Kidney tubule cell (primary cell): ENCODE data around the gene DAD1.
A peak's percentile ranks its signal among the peaks of the same experiment; 100 is the strongest.
"Not testable (repeated sequence)": the region's sequence is repeated elsewhere in the genome, so short reads cannot be mapped to it uniquely, and the experiment has no call there.

ENCODE experiments used
- DNase-seq: peaks from one replicate; pipeline ENCODE4 v3.0.0-alpha.2; 2018; ENCODE audit warnings: low spot score

The DAD1 gene

DNA sequence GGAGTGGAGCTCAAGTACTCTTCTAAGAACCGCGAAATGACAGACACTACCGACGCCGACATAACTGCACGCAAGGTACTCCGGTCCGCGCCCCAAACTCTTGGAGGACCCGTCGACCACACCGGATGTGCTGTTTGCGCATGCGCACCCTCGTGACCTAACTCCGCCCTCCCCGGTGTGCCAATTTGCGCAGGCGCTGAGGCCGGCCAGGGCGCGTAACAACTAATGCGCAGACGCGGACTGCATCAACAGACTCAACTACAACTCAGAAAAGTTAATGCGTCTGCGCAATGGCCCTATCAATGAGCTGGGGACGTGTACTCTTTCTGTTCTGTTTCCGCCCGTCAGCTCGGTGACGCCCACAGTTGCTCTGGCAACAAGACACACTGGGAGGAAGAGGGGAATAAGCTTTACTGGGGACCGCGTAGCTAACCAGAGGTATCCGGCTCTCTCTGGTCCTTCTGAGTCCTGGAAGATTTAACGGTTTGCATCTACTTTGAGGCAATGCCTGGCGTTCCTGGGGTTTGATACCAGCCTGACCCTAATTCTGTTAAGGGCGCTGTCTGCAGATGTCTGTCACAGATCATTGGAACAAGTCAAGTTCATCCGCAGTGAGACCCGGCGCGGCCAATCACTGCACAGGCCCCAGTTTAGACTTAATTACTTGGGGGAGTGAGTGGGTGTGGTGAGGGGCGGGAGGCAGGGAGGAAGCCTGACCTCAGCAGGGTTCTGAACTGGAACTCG is at the start of gene DAD1:
DAD1 (minus strand) TSS at position 129 of the 744 bp plus-strand sequence; CDS start at position 62, 67 bp downstream.
- DNase-seq, result peak; percentile 100

DNA sequence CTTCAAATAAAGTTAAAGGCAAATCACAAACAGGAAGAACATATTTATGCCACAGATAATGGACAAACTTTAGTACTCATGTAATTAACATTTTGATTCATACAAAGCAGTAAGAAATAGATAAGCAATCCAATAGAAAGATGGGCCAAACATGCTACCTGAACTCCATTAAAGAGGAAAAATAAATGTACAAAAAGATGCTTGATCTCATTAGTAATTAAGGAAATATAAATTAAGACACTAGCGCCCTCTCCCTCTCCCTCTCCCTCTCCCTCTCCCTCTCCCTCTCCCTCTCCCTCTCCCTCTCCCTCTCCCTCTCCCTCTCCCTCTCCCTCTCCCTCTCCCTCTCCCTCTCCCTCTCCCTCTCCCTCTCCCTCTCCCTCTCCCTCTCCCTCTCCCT is 47.0 kb upstream of the DAD1 start:
- not testable (repeated sequence) for DNase-seq

GRCh38 chr14:22634233-22634900 is 45.3 kb upstream of the DAD1 start:
- no peak for DNase-seq

DNA sequence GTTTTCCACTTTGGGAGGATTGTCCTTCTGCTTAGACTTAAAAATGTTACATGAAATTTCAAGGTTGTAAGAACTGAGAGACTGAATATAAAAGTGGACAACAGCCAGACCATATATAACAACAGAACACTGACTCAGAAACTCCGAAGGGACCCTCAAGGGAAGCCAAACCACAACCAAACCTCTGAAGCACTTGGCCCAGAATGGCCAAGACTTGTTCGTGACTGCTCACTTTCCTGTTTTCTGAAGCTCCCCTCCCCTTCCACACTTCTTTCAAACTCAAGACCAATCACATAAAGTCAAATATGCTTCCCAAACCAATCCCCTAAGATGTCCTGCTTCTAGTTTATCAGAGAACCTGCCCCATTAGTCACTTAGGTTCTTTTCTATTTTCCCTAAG is 41.5 kb upstream of the DAD1 start:
- DNase-seq, result no peak

DNA sequence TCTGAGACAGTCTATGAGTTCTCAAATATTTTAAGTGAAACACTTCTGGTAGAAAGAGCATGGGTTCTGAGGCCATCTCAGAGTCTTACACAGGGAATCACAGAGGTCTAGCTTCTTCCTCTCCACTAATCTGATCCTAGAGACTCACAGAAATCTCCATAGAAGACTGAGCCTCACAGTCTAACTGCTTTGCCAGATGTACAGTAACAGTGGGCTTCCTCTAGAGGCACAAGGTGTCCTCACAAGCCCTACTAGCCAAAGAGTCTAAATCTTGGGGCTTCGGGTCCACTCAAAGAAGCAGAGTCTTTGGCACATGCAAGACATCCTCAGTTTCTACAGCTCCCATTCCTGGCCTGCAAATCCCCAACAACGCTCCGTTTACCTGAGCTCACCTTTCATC is 41.0 kb upstream of the DAD1 start:
- DNase-seq, result no peak

DNA sequence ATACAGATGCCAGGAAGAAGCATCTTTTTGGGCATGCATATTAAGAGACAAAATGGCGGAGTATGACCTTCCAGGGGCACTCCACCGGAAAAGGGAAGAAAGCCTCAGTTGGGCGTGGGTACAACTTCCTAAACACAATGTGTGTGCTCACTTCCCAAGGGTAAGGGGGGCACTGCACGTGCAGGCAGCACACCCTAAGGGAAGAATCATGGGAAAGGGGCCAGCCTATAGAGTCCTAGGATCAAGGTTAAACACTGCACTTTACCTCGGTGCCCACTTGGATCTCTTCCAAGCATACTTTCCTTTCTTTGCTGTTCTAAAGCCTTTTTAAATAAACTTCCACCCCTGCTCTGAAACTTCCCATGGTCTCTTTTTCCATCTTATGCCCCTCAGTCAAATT is 40.3 kb upstream of the DAD1 start:
- no peak for DNase-seq

- no peak for DNase-seq
These were observed 38.7 kb upstream of the DAD1 start for GRCh38 chr14:22627506-22628263.

DNA sequence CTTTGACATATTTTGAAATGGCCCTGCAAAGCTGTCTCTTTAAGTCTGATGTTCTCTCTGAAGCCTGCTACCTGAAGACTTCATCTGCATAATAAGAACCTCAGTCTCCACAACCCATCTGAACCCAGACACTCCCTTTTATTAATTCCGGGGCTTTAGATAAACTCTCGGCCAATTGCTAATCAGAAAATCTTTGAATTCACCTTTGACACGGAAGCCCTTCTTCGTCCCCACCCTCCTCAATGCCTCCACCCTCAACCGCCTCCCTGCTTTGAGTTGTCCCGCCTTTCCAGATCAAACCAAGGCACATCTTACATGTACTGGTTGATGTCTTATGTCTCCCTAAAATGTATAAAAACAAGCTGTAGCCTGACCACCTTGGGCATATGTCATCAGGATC is 37.6 kb upstream of the DAD1 start:
- DNase-seq, result no peak

DNA sequence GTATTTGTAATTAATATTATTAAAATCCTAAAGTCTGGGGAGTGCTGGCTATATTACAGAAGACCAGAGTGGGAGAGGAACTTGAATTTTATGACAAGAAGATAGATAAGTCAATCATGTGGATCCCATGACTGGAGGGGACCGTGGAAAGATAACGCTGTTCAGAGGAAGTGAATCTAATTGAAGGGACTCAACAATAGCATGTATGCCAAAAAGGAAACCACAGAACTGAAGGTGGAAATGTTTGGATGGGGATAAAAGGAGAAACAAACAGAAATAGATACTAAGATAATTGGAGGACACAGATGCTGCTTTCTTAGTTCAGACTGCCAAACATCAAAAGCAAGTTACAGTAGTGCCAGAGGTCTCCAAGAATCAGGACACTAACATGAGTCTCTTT is 34.0 kb upstream of the DAD1 start:
- DNase-seq, result no peak

GRCh38 chr14:22622255-22622654 is 33.2 kb upstream of the DAD1 start:
- no peak for DNase-seq

GRCh38 chr14:22615765-22616164 is 26.7 kb upstream of the DAD1 start:
- not testable (repeated sequence) for DNase-seq

- DNase-seq, result peak; percentile 99
These were observed 25.3 kb upstream of the DAD1 start for GRCh38 chr14:22614240-22614799.

GRCh38 chr14:22613736-22614239 is 24.8 kb upstream of the DAD1 start:
- no peak for DNase-seq

DNA sequence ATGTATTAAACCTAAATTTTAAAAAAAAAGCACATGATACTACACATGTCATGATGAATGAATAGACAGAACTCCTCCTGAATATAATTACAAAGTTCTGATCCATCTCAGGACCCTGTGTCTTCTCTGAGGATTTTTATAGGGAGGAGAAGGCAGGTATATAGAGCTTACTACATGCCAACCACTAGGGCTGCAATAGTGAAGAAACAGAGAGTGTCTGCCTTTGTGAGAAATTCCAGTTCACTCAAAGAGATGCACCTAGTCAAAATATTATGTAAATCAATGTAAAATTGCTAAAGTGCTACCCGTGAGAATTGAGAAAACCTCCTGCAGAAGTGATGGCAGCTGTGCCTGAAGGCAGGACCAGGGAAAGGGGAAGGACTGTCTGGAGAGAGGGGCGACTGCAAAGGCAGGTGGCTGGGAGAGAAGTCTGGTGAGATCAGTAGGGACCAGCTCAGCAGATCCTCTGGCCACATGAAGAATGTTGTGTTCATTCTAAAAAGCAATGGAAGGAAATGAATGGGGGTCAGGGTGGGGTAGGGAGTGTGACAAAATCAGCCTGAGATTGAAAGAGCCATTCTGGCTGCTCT is 24.2 kb upstream of the DAD1 start:
- no peak for DNase-seq

GRCh38 chr14:22610931-22611330 is 21.9 kb upstream of the DAD1 start:
- no peak for DNase-seq

DNA sequence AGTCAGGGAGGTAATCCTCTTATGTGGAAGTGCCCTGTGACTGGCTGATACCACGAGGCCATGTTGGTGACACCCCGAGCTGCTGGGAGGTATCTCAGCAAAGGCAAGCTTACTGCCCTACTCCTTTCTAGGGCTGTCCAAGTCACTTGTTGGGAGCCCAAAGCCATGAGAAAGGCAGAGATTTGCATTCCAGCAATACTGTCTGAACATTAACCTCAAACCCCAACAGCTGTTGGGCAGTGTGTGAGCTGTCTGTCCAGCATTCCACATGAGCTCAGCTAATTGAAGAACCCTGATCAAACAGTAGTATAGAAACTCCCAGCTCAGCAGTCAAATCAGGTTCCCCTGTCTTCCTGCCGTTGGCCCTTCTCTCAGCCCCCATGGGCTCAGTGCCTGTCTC is 18.3 kb upstream of the DAD1 start:
- peak; percentile 49 for DNase-seq

DNA sequence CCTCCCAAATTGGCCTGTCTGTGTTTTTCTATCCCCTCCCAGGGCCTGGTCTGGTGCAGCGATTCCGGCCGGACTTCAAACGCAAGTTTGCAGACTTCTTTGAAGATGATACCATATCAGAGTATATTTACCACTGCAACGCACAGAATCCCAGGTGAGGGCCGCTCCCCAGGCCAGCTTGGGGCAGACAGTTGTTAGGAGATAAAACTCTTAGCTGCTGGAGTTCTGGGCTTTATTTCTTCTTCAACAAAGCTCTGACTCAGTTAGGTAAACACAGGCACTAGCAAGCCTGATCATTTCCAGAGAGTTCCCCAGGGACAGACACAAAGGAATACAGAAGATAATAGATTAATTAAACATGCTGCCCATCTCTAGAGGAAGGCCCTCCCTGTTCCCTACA is 17.4 kb upstream of the DAD1 start:
- no peak for DNase-seq

- DNase-seq, result peak; percentile 69
These were observed 13.8 kb upstream of the DAD1 start for GRCh38 chr14:22602862-22603261.

DNA sequence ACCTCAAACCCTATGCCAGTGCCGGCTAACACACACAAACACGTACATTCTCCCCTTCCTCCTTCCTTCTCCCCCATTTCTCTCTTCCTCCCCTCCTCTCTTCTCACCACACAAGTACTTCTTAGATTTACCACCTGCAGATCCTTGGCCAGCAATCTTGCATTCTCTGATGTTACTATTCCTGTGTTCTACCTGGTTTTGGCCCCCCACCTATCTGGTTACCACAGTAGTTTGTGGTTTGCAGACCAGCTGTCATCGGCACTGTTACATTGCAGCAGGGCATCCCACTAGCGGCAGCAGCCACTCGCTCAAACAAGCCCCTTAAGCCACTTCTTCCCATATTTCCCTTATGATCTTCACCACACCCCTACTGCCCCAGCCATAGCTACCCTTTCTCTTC is 13.0 kb upstream of the DAD1 start:
- DNase-seq, result no peak

DNA sequence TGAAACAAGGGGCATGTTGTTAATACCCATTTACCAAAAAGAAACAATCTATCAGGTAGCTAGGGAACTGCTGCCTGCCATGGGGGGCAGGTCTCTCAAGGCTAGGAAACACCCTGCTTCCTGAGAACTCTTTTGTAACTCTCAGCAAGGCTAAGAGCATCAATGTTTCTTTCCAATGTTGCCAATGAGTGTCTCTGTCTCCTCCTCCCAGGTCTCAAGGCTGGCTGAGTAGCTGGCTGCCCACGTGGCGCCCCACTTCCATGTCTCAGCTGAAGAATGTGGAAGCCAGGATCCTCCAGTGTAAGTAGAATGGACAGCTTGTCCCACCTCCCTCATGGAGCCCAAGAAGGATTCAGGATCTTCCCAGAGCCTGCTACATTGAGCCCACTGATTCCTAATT is 12.4 kb upstream of the DAD1 start:
- DNase-seq, result no peak

DNA sequence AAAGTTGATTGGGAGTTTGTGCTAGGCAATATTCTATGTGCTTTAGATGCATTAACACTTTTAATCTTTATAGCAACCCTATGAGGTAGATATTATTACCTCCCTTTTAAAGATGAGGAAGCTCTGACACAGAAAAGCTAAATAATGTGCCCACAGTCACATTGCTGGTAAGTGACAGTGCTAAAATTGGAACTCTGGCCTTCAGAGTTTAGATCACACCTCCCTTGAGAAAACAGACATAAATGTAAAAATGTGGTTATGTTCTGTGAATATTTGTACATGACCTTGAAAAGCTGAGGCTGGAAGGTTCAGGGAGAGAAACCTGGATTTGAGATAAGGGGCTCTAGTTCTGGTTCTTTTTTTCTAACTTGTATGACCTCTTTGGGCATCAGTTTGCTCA is 11.0 kb upstream of the DAD1 start:
- DNase-seq, result no peak

- no peak for DNase-seq
These were observed 10.3 kb upstream of the DAD1 start for GRCh38 chr14:22599349-22599748.
